Uterus (tissue), 4 donors: ENCODE measurements around the gene PPARG. TPM values are rescaled to one million over a fixed set of nuclear protein-coding genes. Genes with fewer than 3 reads are reported as not detected.

Source experiments
- DNase-seq, 2 donors: peaks; one replicate each; pipeline ENCODE4 v3.0.0-alpha.2; 2019 to 2020
- H3K27ac ChIP-seq, 2 donors: fragments of 200-600 bp; sonication (generic); 1 replicate in 1 of 2; 2 replicates in 1 of 2; pipeline ENCODE4 v1.5.1; 2016 to 2018
- H3K27me3 ChIP-seq, 2 donors: fragments of 200-600 bp; sonication (generic); one replicate each; pipeline ENCODE4 v1.5.1; 2018 to 2019; ENCODE audit warnings: control low read depth in 1 of 2
- H3K36me3 ChIP-seq, 2 donors: fragments of 200-600 bp; sonication (generic); one replicate each; pipeline ENCODE4 v1.5.1; 2019; ENCODE audit warnings: control low read depth in 1 of 2
- H3K4me1 ChIP-seq, 2 donors: fragments of 200-600 bp; sonication (generic); one replicate each; pipeline ENCODE4 v1.5.1; 2018 to 2019; ENCODE audit warnings: control low read depth in 1 of 2
- H3K4me3 ChIP-seq, 2 donors: fragments of 200-600 bp; sonication (generic); 1 replicate in 1 of 2; 2 replicates in 1 of 2; pipeline ENCODE4 v1.5.1; 2018 to 2019; ENCODE audit warnings: mild to moderate bottlenecking in 1 of 2
- H3K9me3 ChIP-seq, 2 donors: fragments of 200-600 bp; sonication (generic); one replicate each; pipeline ENCODE4 v1.5.1; 2019; ENCODE audit warnings: control low read depth in 1 of 2
- POLR2A ChIP-seq, 2 donors: fragments of 450-650 bp; IDR thresholded peaks; one replicate each; pipeline ENCODE4 v1.6.1; 2016; ENCODE audit warnings: antibody characterized with exemption in 2 of 2, mild to moderate bottlenecking in 1 of 2, moderate library complexity in 1 of 2
- intact Hi-C: fragments of 100-400 bp; cut with DNase I; formaldehyde crosslinking; loops from one replicate; pipeline ENCODE4 v1.15.1; 2023; ENCODE audit warnings: low total_unique reads
- total RNA-seq, 4 donors: library from RNA; depleted of rRNA in 3 of 4; stranded (reverse); fragments of >200 nt in 3 of 4; gene quantifications; one replicate each; pipeline versions ENCODE4 v1.1.0 to v1.2.4, GENCODE V29; 2014 to 2023
- TF ChIP-seq, protein P1 (sequence below), 4 experiments: fragments of 200-600 bp in 2 of 4; fragments of 450-650 bp in 2 of 4; sonication (generic) in 2 of 4; IDR thresholded peaks; one replicate each; pipeline ENCODE4 v1.5.1; 2016 to 2019; ENCODE audit warnings: antibody characterized with exemption in 4 of 4, mild to moderate bottlenecking in 2 of 4, moderate library complexity in 1 of 4
- donor health status: DM: yes; HTN: yes; CAD: no.

PPARG gene
- total RNA-seq, 4 donors from 2014 or later, result 5.1 to 29.1 (median 12.9) TPM

DNA sequence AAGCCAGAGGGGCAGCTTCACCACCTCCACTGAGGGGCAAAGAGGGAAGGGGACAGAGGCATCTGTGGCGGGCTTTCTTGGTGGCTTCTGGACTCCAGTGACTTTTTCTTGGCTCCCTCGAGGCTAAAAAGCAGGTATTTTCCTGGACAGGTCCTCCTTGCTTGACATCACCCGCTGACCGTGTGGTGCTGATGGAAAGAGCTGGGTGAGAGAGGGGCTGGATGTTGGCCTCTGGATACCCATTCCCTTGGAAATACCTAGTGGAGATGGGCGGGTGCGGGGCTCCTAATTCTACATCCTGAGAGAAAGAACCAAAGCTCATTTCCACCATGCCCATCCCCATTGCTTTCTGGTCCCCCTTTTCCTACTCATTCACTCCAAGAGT is 148.3 kb downstream of the PPARG start:
- H3K27me3 ChIP-seq, result no peaks in the 10 kb centered on the region
- no peak overlapping the region for H3K4me3 ChIP-seq
- peaks cover 0 to 7% of the 10 kb centered on the region in 2 donors for H3K4me1 ChIP-seq
- H3K9me3 ChIP-seq, result no peaks in the 10 kb centered on the region
- peak overlapping the region; percentile 47 to 80 for H3K27ac ChIP-seq
- DNase-seq, result no peak
- intact Hi-C loops, result no loop called here
- no peaks in the 10 kb centered on the region for H3K36me3 ChIP-seq
- TF ChIP-seq, protein P1, sequence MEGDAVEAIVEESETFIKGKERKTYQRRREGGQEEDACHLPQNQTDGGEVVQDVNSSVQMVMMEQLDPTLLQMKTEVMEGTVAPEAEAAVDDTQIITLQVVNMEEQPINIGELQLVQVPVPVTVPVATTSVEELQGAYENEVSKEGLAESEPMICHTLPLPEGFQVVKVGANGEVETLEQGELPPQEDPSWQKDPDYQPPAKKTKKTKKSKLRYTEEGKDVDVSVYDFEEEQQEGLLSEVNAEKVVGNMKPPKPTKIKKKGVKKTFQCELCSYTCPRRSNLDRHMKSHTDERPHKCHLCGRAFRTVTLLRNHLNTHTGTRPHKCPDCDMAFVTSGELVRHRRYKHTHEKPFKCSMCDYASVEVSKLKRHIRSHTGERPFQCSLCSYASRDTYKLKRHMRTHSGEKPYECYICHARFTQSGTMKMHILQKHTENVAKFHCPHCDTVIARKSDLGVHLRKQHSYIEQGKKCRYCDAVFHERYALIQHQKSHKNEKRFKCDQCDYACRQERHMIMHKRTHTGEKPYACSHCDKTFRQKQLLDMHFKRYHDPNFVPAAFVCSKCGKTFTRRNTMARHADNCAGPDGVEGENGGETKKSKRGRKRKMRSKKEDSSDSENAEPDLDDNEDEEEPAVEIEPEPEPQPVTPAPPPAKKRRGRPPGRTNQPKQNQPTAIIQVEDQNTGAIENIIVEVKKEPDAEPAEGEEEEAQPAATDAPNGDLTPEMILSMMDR (IDR thresholded peaks at IDR 0.05), result no peak
- no peak for TF ChIP-seq POLR2A (IDR thresholded peaks at IDR 0.05)

DNA sequence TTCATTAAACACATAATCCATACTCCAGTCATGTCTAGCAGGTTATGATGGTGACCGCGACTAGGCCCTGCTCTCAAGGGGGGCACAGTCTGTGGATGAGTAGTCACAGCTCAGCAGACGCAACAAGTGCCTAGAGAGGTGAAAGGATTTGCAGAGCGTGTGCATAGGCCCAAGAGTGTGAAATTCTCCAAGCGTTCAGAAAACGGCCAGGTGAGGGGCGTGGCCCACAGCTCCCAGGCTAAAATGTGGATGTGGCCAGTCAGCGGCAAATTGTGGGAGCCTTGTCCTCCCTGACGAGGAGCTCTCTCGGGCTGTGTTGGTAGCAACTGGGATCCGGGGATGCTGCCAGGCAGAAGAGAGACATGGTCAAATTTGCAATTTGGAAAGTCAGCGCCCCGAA is 149.0 kb downstream of the PPARG start:
- TF ChIP-seq, protein P1 (IDR thresholded peaks at IDR 0.05), result no peak
- no peak for TF ChIP-seq POLR2A (IDR thresholded peaks at IDR 0.05)
- no peak for DNase-seq
- Histone ChIP-seq H3K27ac (peak overlapping the region in 1 of 2 donors; percentile 80), H3K27me3 (no peaks in the 10 kb centered on the region), H3K9me3 (no peaks in the 10 kb centered on the region), H3K4me3 (no peak overlapping the region), H3K36me3 (no peaks in the 10 kb centered on the region), H3K4me1 (peaks cover 0 to 7% of the 10 kb centered on the region in 2 donors)
- intact Hi-C loops, result no loop called here

DNA sequence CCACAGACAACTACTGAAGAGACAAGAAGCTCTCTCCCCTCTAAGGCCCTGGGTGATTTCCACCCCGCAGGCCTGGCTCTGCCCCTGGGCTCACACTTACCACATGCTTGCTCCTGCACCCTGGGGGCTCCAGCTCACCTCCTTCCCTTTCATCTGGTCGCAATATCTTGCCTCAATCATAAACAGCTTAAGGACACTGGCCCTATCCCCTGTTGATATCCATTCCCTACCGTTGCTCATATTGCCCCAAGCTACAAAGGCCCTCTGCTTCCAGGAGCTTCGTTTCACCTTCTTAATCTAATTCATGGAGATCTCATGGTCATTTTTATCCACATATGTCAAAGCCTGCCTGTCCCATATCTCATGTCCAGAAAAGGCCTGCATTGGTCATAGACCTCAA is 149.4 kb downstream of the PPARG start:
- Histone ChIP-seq H3K27me3 (no peaks in the 10 kb centered on the region), H3K36me3 (no peaks in the 10 kb centered on the region), H3K27ac (no peak overlapping the region), H3K9me3 (no peaks in the 10 kb centered on the region), H3K4me1 (peaks cover 0 to 7% of the 10 kb centered on the region in 2 donors), H3K4me3 (no peak overlapping the region)
- no peak for TF ChIP-seq POLR2A (IDR thresholded peaks at IDR 0.05)
- TF ChIP-seq, protein P1 (IDR thresholded peaks at IDR 0.05), result no peak
- no peak for DNase-seq
- intact Hi-C loops, result no loop called here

DNA sequence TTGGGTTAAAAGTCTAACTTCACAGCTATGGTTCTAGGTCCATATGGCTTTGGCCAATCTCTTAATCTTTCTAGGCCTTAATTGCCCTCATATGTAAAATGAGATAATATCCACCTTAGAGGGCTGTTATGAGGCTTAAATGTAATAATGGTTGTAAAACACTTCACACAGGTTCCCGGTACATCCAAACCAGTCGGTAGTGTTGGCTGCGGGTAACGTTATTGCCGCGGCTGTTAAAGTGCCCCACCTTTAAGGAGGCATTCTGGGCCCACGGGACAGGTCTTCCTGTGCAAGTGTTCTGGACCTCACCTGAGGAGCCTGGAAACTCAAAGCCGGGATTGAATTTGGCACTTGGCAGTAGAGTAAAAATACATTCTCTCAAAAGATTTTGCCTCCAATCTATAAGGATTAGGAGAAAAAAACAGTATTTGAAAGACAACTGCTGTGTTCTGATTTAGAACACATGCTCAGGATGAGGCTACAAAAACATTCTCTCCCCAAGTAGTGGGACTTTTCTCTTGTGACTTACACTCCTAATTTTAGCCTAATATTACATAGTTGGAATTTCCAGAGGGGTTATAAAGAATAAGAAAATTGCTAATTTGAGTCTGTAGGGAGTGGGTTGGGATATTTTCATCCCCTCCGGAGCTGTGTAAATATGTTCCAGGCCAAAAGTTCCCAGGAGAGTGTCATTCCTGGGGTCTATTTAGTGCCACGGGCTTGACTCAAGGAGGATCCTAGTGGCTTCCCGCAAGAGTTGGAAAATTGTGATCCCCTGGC is 150.5 kb downstream of the PPARG start:
- H3K4me3 ChIP-seq, result no peak overlapping the region
- no peak for DNase-seq
- H3K4me1 ChIP-seq, result peaks cover 0 to 7% of the 10 kb centered on the region in 2 donors
- no peak overlapping the region for H3K27ac ChIP-seq
- no peaks in the 10 kb centered on the region for H3K9me3 ChIP-seq
- no peak for TF ChIP-seq POLR2A (IDR thresholded peaks at IDR 0.05)
- TF ChIP-seq, protein P1 (IDR thresholded peaks at IDR 0.05), result no peak
- no peaks in the 10 kb centered on the region for H3K36me3 ChIP-seq
- intact Hi-C loops, result no loop called here
- no peaks in the 10 kb centered on the region for H3K27me3 ChIP-seq

DNA sequence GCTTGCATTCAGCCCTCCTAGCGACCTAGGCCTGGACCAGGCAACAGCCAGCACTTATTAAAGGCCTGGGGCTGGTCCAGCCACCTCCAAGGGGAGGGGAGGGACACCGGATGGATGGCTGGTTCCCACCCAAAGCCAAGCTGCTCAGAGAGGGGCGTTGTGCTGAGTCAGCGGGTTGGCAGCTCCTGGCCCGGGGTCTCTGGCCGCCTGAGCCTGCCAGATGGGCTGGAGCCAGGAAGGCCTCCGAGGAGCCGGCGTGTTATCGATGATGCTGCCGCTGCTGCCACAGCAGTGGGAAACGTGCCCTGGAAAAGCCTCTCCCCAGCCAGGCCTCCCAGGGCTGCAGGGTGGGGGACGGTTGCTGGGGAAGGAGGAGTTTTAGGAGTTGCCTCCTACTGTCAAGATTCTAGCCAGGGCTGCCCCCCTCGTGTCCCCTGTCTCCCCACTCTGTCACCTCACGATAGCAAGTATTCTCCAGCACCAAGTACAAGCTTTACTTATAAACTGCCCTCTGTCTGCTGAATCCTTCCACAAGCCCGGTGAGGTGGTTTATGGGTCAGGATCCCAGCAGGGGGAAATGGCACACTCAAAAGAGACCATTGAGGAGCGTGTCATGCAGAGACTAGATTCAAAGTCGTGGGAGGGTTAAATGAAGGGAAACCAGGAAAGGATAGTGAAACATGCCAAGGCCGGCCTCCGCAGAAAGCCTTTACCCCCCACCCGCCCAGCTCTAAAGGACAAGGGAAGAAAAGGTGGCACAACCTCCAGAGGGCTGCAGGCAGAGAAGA is 152.3 kb downstream of the PPARG start:
- Histone ChIP-seq H3K4me3 (no peak overlapping the region), H3K27me3 (no peaks in the 10 kb centered on the region), H3K27ac (no peak overlapping the region), H3K9me3 (no peaks in the 10 kb centered on the region), H3K4me1 (peaks cover 0 to 7% of the 10 kb centered on the region in 2 donors), H3K36me3 (no peaks in the 10 kb centered on the region)
- TF ChIP-seq POLR2A (IDR thresholded peaks at IDR 0.05), result no peak
- TF ChIP-seq, protein P1 (IDR thresholded peaks at IDR 0.05), result no peak
- peak; percentile 38 to 67 for DNase-seq
- intact Hi-C loops, result no loop called here
